GM12874 (cell line): ENCODE measurements around the gene EIF2S2.

Experiments used
- CTCF ChIP-seq: IDR thresholded peaks from 2 replicates; pipeline ENCODE4 v1.5.1; 2011; ENCODE audit warnings: low read depth, mild to moderate bottlenecking, control low read depth, low read length, moderate library complexity; ENCODE audit not compliant: insufficient read depth

Gene EIF2S2

DNA sequence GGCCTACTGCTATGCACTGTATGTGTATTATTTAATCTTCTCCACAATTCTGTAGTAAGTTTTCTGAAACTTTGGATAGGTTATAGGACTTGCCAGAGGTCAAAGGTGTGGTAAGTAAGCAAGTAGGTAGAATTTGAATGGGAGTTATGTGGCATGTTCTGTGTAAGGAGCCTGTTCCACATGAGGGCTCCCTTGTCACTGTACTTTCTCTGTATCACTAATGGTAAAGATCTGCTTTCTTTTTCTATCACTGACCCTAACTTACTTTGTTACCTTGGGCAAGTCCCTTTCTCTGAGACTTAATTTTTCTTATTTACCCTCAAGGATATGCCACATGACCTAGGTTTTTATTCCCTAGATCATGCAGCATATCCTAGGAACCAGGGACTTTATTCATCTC, 50.3 kb downstream of the EIF2S2 start:
- no peak for TF ChIP-seq CTCF

DNA sequence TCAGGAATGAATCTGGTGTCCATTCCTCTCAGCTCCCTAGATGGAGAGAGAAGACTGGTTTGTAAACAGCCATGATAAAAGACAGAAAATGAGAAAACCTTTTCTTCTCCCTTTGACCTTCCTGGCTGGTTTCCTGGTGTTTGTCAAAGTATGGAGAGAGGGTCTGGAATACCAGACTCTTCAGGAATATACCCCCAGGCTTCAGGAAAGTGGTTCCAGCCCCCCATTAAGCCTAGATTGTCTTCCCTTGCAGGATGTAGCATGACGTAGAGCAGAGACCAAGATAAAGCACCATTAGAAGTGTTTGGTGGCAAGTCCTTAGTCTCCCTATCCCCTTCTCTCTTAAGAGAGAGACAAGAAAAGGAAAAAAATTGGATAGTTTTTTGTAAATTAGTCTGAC, 51.1 kb downstream of the EIF2S2 start:
- no peak for TF ChIP-seq CTCF

GRCh38 chr20:34058831-34059230, 53.2 kb downstream of the EIF2S2 start:
- no peak for TF ChIP-seq CTCF

DNA sequence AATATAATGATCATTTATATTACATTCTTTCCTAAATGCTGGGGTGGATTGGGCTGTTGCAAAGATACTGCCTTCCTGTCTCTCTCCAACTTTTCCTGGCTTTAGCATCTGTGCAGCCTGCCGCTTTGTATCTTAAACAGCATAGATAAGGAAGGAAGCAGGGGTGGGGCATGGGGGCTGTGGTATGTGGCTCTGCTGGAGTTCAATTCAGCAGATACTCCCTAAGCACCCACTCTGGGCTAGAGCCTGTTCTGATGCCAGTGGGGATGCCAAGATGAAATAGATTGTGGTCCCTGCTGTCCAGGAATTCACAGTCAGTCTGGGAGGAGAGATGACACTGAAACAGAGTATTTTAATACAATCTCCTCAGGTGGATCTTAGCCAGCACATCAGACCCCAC, 56.8 kb downstream of the EIF2S2 start:
- TF ChIP-seq CTCF = no peak

DNA sequence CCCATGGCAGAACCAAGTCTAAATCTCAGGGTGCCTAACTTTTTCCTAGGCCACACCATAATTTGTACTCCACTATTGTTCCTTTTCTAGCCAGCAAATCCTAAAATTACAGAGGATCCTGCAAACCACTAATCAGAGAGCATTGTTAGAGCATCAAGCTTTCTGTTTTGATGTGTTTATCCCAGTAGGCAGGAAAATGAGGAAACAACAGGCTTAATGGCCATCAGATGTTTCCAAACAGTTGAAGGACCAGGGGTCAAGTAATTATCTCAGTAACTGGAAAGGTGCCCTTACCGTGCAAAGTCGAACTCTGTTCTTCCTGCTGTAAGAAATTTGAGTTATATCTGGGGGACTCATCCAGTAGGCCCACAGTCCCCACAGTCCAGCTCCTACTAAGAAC, 59.6 kb downstream of the EIF2S2 start:
- TF ChIP-seq CTCF = no peak

- no peak for TF ChIP-seq CTCF
Observed at GRCh38 chr20:34049897-34050695, 61.9 kb downstream of the EIF2S2 start.

GRCh38 chr20:34049389-34049788, 62.7 kb downstream of the EIF2S2 start:
- TF ChIP-seq CTCF = no peak
